Common myeloid progenitor, CD34-positive (primary cell): ENCODE measurements around the gene RHBDD3.

Source experiments
- CTCF ChIA-PET: fragments of 350-600 bp; sonication (Branson Sonifier 250); formaldehyde crosslinking; loops from one replicate; lab custom pipeline; 2021; ENCODE audit warnings: antibody characterized with exemption; lab: Charles Lee
- POLR2A ChIA-PET: fragments of 350-600 bp; sonication (Branson Sonifier 250); formaldehyde crosslinking; loops from one replicate; lab custom pipeline; 2021; ENCODE audit warnings: antibody characterized with exemption; lab: Charles Lee
- DNase-seq, 3 donors: peaks; one replicate each; pipeline versions ENCODE4 v3.0.0 to v3.0.0-alpha.2; 2013
- H3K27ac ChIP-seq, 2 experiments: 1 replicate in 1 of 2; 2 replicates in 1 of 2; pipeline ENCODE4 v1.7.0; 2013; ENCODE audit warnings: inconsistent platforms in 2 of 2, low read length in 2 of 2, mild to moderate bottlenecking in 2 of 2, low read depth in 1 of 2, moderate library complexity in 1 of 2; ENCODE audit not compliant: severe bottlenecking in 2 of 2, insufficient read depth in 1 of 2, poor library complexity in 1 of 2
- H3K27me3 ChIP-seq, 5 experiments: replicated peaks in 2 of 5; 1 replicate in 3 of 5; 2 replicates in 2 of 5; pipeline versions ENCODE4 v1.6.1 to v1.7.0; 2013; ENCODE audit warnings: low read length in 4 of 5, mild to moderate bottlenecking in 2 of 5, moderate library complexity in 2 of 5, inconsistent platforms in 1 of 5; ENCODE audit not compliant: insufficient read depth in 5 of 5, control insufficient read depth in 4 of 5
- H3K36me3 ChIP-seq, 4 experiments: 1 replicate in 2 of 4; 2 replicates in 2 of 4; pipeline versions ENCODE4 v1.6.1 to v1.7.0; 2013; ENCODE audit warnings: low read length in 3 of 4, control low read depth in 1 of 4, mild to moderate bottlenecking in 1 of 4; ENCODE audit not compliant: control insufficient read depth in 4 of 4, insufficient read depth in 4 of 4
- H3K4me1 ChIP-seq, 4 experiments: 1 replicate in 3 of 4; 2 replicates in 1 of 4; pipeline versions ENCODE4 v1.6.1 to v1.7.1; 2013; ENCODE audit warnings: low read length in 3 of 4, mild to moderate bottlenecking in 3 of 4, control low read depth in 1 of 4, inconsistent platforms in 1 of 4, moderate library complexity in 1 of 4; ENCODE audit not compliant: control insufficient read depth in 4 of 4, insufficient read depth in 4 of 4; ENCODE audit errors: control extremely low read depth in 1 of 4
- H3K4me3 ChIP-seq, 7 experiments: 1 replicate in 4 of 7; 2 replicates in 3 of 7; pipeline versions ENCODE4 v1.5.1 to v1.7.0; 2013; ENCODE audit warnings: mild to moderate bottlenecking in 7 of 7, low read length in 6 of 7, moderate library complexity in 6 of 7, inconsistent platforms in 2 of 7, low read depth in 2 of 7, control low read depth in 1 of 7; ENCODE audit not compliant: insufficient read depth in 4 of 7, control insufficient read depth in 1 of 7; ENCODE audit errors: extremely low read depth in 1 of 7
- H3K9me3 ChIP-seq, 5 experiments: 1 replicate in 4 of 5; 2 replicates in 1 of 5; pipeline versions ENCODE4 v1.6.1 to v1.7.1; 2013; ENCODE audit warnings: low read length in 4 of 5, mild to moderate bottlenecking in 2 of 5, inconsistent platforms in 1 of 5, low read depth in 1 of 5, moderate library complexity in 1 of 5; ENCODE audit not compliant: control insufficient read depth in 4 of 5, insufficient read depth in 2 of 5; ENCODE audit errors: control extremely low read depth in 1 of 5
- whole genome bisulfite sequencing: methylation state at CpG from one replicate; pipeline ENCODE4 v1.1.5; 2013; ENCODE audit not compliant: insufficient coverage; 5-methylcytosine and 5-hydroxymethylcytosine counted together

The RHBDD3 gene

GRCh38 chr22:29263791-29264276 lies 3.9 kb downstream of the RHBDD3 start:
- Histone ChIP-seq H3K4me3 (no peak overlapping the region), H3K36me3 (peaks cover 2 to 44% (median 32%) of the 10 kb centered on the region in 4 experiments), H3K27ac (no peak overlapping the region), H3K27me3 (no peaks in the 10 kb centered on the region), H3K4me1 (peaks cover 2 to 22% (median 13%) of the 10 kb centered on the region in 4 experiments), H3K9me3 (no peaks in the 10 kb centered on the region)
- ChIA-PET POLR2A (no interaction called here), CTCF (no interaction called here)
- no peak for DNase-seq
- 93% methylated on average over 2 of the region's 14 CpGs for WGBS

GRCh38 chr22:29260601-29261315 lies 7.0 kb downstream of the RHBDD3 start:
- Histone ChIP-seq H3K36me3 (peaks cover 4 to 66% (median 36%) of the 10 kb centered on the region in 4 experiments), H3K4me3 (no peak overlapping the region), H3K27ac (no peak overlapping the region), H3K4me1 (peaks cover 0 to under 1% (median 0%) of the 10 kb centered on the region in 4 experiments), H3K9me3 (no peaks in the 10 kb centered on the region), H3K27me3 (no peaks in the 10 kb centered on the region)
- WGBS, result 97% methylated on average over 16 of the region's 17 CpGs
- POLR2A ChIA-PET, result no interaction called here
- no peak for DNase-seq
- CTCF ChIA-PET, result interaction anchor here (1.2 kb wide), 1 partner anchor 13 kb away, joined by 3 read pairs; no protein-coding TSS in a partner anchor

GRCh38 chr22:29260031-29260560 lies 7.7 kb downstream of the RHBDD3 start:
- no peak overlapping the region for H3K4me3 ChIP-seq
- CTCF ChIA-PET, result no interaction called here
- POLR2A ChIA-PET, result no interaction called here
- no peaks in the 10 kb centered on the region for H3K27me3 ChIP-seq
- H3K27ac ChIP-seq, result no peak overlapping the region
- no peaks in the 10 kb centered on the region for H3K9me3 ChIP-seq
- H3K36me3 ChIP-seq, result peaks cover 7 to 66% (median 34%) of the 10 kb centered on the region in 4 experiments
- WGBS, result 99% methylated on average over 7 of the region's 13 CpGs
- no peaks in the 10 kb centered on the region for H3K4me1 ChIP-seq
- no peak for DNase-seq

- ChIA-PET POLR2A (no interaction called here), CTCF (interaction anchor here (1.3 to 1.5 kb wide), 2 partner anchors 8 to 11 kb away, joined by 3 to 4 read pairs; no protein-coding TSS in a partner anchor)
- peaks cover 7 to 71% (median 31%) of the 10 kb centered on the region in 4 experiments for H3K36me3 ChIP-seq
- no peak for DNase-seq
- no peak overlapping the region for H3K27ac ChIP-seq
- no peaks in the 10 kb centered on the region for H3K27me3 ChIP-seq
- no peak overlapping the region for H3K4me3 ChIP-seq
- no peaks in the 10 kb centered on the region for H3K9me3 ChIP-seq
- WGBS, result 88% methylated on average over 9 of the region's 11 CpGs
- no peaks in the 10 kb centered on the region for H3K4me1 ChIP-seq
Observed at GRCh38 chr22:29259253-29259899, 8.4 kb downstream of the RHBDD3 start.

GRCh38 chr22:29258407-29259252 lies 9.2 kb downstream of the RHBDD3 start:
- Histone ChIP-seq H3K27ac (no peak overlapping the region), H3K4me1 (no peaks in the 10 kb centered on the region), H3K27me3 (no peaks in the 10 kb centered on the region), H3K36me3 (peaks cover 9 to 71% (median 34%) of the 10 kb centered on the region in 4 experiments), H3K9me3 (no peaks in the 10 kb centered on the region), H3K4me3 (no peak overlapping the region)
- CTCF ChIA-PET, result interaction anchor here (0.9 to 1.5 kb wide), 3 partner anchors 8 to 14 kb away, joined by 3 to 4 read pairs (median 3); no protein-coding TSS in a partner anchor
- no peak for DNase-seq
- 97% methylated on average over 17 of the region's 17 CpGs for WGBS
- POLR2A ChIA-PET, result no interaction called here

GRCh38 chr22:29257751-29258181 lies 10.0 kb downstream of the RHBDD3 start:
- DNase-seq, result no peak
- Histone ChIP-seq H3K27me3 (no peaks in the 10 kb centered on the region), H3K36me3 (peaks cover 9 to 75% (median 34%) of the 10 kb centered on the region in 4 experiments), H3K27ac (no peak overlapping the region), H3K4me1 (no peaks in the 10 kb centered on the region), H3K4me3 (no peak overlapping the region), H3K9me3 (no peaks in the 10 kb centered on the region)
- WGBS, result 83% methylated on average over 6 of the region's 8 CpGs
- ChIA-PET POLR2A (no interaction called here), CTCF (interaction anchor here (0.9 to 1.5 kb wide), 2 partner anchors 9 to 13 kb away, joined by 3 to 4 read pairs; no protein-coding TSS in a partner anchor)
